Loucy (cell line): ENCODE data around the gene E2F3.

Source experiments
- H2AFZ ChIP-seq: fragments of 200-600 bp; sonication (generic); 2 replicates; pipeline ENCODE4 v1.6.0; 2016; ENCODE audit warnings: antibody characterized with exemption, mild to moderate bottlenecking, low read length, moderate library complexity
- H3F3A ChIP-seq: fragments of 200-600 bp; 2 replicates; pipeline ENCODE4 v1.6.0; 2016; ENCODE audit warnings: antibody characterized with exemption, low read depth, mild to moderate bottlenecking
- H3K27me3 ChIP-seq: fragments of 200-600 bp; sonication (generic); 2 replicates; pipeline ENCODE4 v1.6.1; 2014; ENCODE audit warnings: low read length, mild to moderate bottlenecking; ENCODE audit not compliant: insufficient read depth, poor library complexity, severe bottlenecking
- H3K36me3 ChIP-seq: fragments of 200-600 bp; sonication (generic); 2 replicates; pipeline ENCODE4 v1.6.1; 2016; ENCODE audit warnings: low read length; ENCODE audit not compliant: insufficient read depth
- H3K4me1 ChIP-seq: fragments of 200-600 bp; sonication (generic); 2 replicates; pipeline ENCODE4 v1.5.1; 2014; ENCODE audit warnings: low read length, mild to moderate bottlenecking; ENCODE audit not compliant: insufficient read depth, poor library complexity, severe bottlenecking
- H3K4me2 ChIP-seq: fragments of 200-600 bp; sonication (generic); 2 replicates; pipeline ENCODE4 v1.6.0; 2014; ENCODE audit warnings: antibody characterized with exemption, low read length, low read depth, mild to moderate bottlenecking; ENCODE audit not compliant: poor library complexity, severe bottlenecking
- H3K4me3 ChIP-seq: fragments of 200-600 bp; sonication (generic); 2 replicates; pipeline ENCODE4 v1.5.1; 2014; ENCODE audit warnings: low read length, mild to moderate bottlenecking, mixed read lengths; ENCODE audit not compliant: poor library complexity, severe bottlenecking
- H3K79me2 ChIP-seq: fragments of 200-600 bp; sonication (generic); 2 replicates; pipeline ENCODE4 v1.6.1; 2014; ENCODE audit warnings: low read length; ENCODE audit not compliant: insufficient read depth
- H3K9ac ChIP-seq: fragments of 200-600 bp; sonication (generic); 2 replicates; pipeline ENCODE4 v1.6.0; 2014; ENCODE audit warnings: mild to moderate bottlenecking, low read depth, low read length, moderate library complexity; ENCODE audit not compliant: poor library complexity, severe bottlenecking
- H3K9me2 ChIP-seq: fragments of 200-600 bp; sonication (generic); replicated peaks from 2 replicates; pipeline ENCODE4 v1.6.1; 2016; ENCODE audit warnings: low read depth, low read length, mixed read lengths
- H3K9me3 ChIP-seq: fragments of 200-600 bp; sonication (generic); 2 replicates; pipeline ENCODE4 v1.6.1; 2014; ENCODE audit warnings: mild to moderate bottlenecking, antibody characterized with exemption, low read length, low read depth; ENCODE audit not compliant: insufficient read depth
- H4K20me1 ChIP-seq: fragments of 200-600 bp; sonication (generic); 2 replicates; pipeline ENCODE4 v1.6.0; 2014; ENCODE audit warnings: antibody characterized with exemption, low read length, mild to moderate bottlenecking; ENCODE audit not compliant: insufficient read depth, poor library complexity, severe bottlenecking
- CTCF ChIP-seq: fragments of 200-600 bp; sonication (generic); conservative IDR thresholded peaks from 2 replicates; pipeline ENCODE4 v1.5.1; 2014; ENCODE audit warnings: mild to moderate bottlenecking, antibody characterized with exemption, low read length
- EZH2phosphoT487 ChIP-seq: fragments of 200-600 bp; IDR thresholded peaks from 2 replicates; pipeline ENCODE4 v1.6.1; 2018; ENCODE audit warnings: antibody characterized with exemption, mild to moderate bottlenecking, moderate library complexity, borderline replicate concordance

Gene E2F3

GRCh38 chr6:20354366-20354765, 47.3 kb upstream of the E2F3 start:
- Histone ChIP-seq H3F3A (no peaks in the 10 kb centered on the region), H3K9me3 (no peaks in the 10 kb centered on the region), H3K4me1 (no peaks in the 10 kb centered on the region), H3K9ac (no peak overlapping the region), H3K4me3 (no peak overlapping the region), H3K36me3 (no peaks in the 10 kb centered on the region), H3K9me2 (no peaks in the 10 kb centered on the region), H2AFZ (no peak overlapping the region), H3K27me3 (no peaks in the 10 kb centered on the region), H3K4me2 (no peak overlapping the region), H3K79me2 (no peaks in the 10 kb centered on the region), H4K20me1 (no peaks in the 10 kb centered on the region)
- TF ChIP-seq CTCF (no peak), EZH2phosphoT487 (no peak)

- Histone ChIP-seq H2AFZ (no peak overlapping the region), H3K9me2 (no peaks in the 10 kb centered on the region), H4K20me1 (no peaks in the 10 kb centered on the region), H3K4me2 (no peak overlapping the region), H3K9me3 (no peaks in the 10 kb centered on the region), H3K4me1 (peaks cover 8% of the 10 kb centered on the region), H3K27me3 (no peaks in the 10 kb centered on the region), H3K9ac (no peak overlapping the region), H3K79me2 (no peaks in the 10 kb centered on the region), H3K36me3 (no peaks in the 10 kb centered on the region), H3F3A (no peaks in the 10 kb centered on the region), H3K4me3 (no peak overlapping the region)
- TF ChIP-seq EZH2phosphoT487 (no peak), CTCF (no peak)
Measured at GRCh38 chr6:20360471-20361119, 41.1 kb upstream of the E2F3 start.

- peaks cover 26% of the 10 kb centered on the region for H3K4me1 ChIP-seq
- H3K9ac ChIP-seq = no peak overlapping the region
- no peak for TF ChIP-seq CTCF
- no peak for TF ChIP-seq EZH2phosphoT487
- H3K9me2 ChIP-seq = no peaks in the 10 kb centered on the region
- H2AFZ ChIP-seq = no peak overlapping the region
- H3K27me3 ChIP-seq = no peaks in the 10 kb centered on the region
- no peaks in the 10 kb centered on the region for H4K20me1 ChIP-seq
- no peak overlapping the region for H3K4me3 ChIP-seq
- no peaks in the 10 kb centered on the region for H3K79me2 ChIP-seq
- H3F3A ChIP-seq = no peaks in the 10 kb centered on the region
- H3K4me2 ChIP-seq = no peak overlapping the region
- no peaks in the 10 kb centered on the region for H3K36me3 ChIP-seq
- no peaks in the 10 kb centered on the region for H3K9me3 ChIP-seq
Measured at GRCh38 chr6:20362623-20363022, 39.1 kb upstream of the E2F3 start.
